Suprapubic skin (tissue), 4 donors: ENCODE measurements around the gene TMEM245.

Experiments
- CTCF ChIP-seq, 2 donors: fragments of 200-600 bp in 1 of 2; fragments of 450-650 bp in 1 of 2; sonication (generic) in 1 of 2; IDR thresholded peaks; one replicate each; pipeline ENCODE4 v1.5.1; 2016 to 2019; ENCODE audit warnings: antibody characterized with exemption in 2 of 2, mild to moderate bottlenecking in 1 of 2, moderate library complexity in 1 of 2
- EP300 ChIP-seq: sonication (generic); formaldehyde crosslinking; IDR thresholded peaks from one replicate; pipeline ENCODE4 v1.6.1; 2017; ENCODE audit warnings: antibody characterized with exemption
- POLR2A ChIP-seq, 2 donors: fragments of 450-650 bp; IDR thresholded peaks; one replicate each; pipeline ENCODE4 v1.6.1; 2017; ENCODE audit warnings: antibody characterized with exemption in 2 of 2, mild to moderate bottlenecking in 2 of 2, moderate library complexity in 2 of 2
- POLR2AphosphoS5 ChIP-seq, 3 donors: sonication (generic); formaldehyde crosslinking; IDR thresholded peaks; one replicate each; pipeline ENCODE4 v1.6.1; 2017; ENCODE audit warnings: antibody characterized with exemption in 3 of 3

- TF ChIP-seq CTCF (IDR thresholded peaks at IDR 0.05) (no peak), EP300 (no peak), POLR2AphosphoS5 (IDR thresholded peaks at IDR 0.05) (no peak), POLR2A (IDR thresholded peaks at IDR 0.05) (no peak)
Observed at GRCh38 chr9:109003116-109003515, 116.6 kb downstream of the TMEM245 start.
